HEK293 (cell line): ENCODE results near the gene PRRG4.

Experiments used
- SETDB1 ChIP-seq: IDR thresholded peaks from one replicate; pipeline ENCODE4 v1.6.1; 2017; ENCODE audit warnings: mild to moderate bottlenecking, low read length, moderate library complexity, mixed read lengths; ENCODE audit not compliant: insufficient read length
- SP2 ChIP-seq: fragments of 450-650 bp; formaldehyde crosslinking; IDR thresholded peaks from 2 replicates; pipeline ENCODE4 v1.5.1; 2016; ENCODE audit warnings: missing biosample characterization, missing genetic modification characterization
- ZBTB20 ChIP-seq: fragments of 450-650 bp; formaldehyde crosslinking; IDR thresholded peaks from 2 replicates; pipeline ENCODE4 v1.5.1; 2016; ENCODE audit warnings: missing biosample characterization, missing genetic modification characterization
- ZIC2 ChIP-seq: fragments of 450-650 bp; formaldehyde crosslinking; IDR thresholded peaks from 2 replicates; pipeline ENCODE4 v1.5.1; 2016; ENCODE audit warnings: missing biosample characterization, missing genetic modification characterization
- ZNF132 ChIP-seq: fragments of 450-650 bp; formaldehyde crosslinking; IDR thresholded peaks from 2 replicates; pipeline ENCODE4 v1.5.1; 2017; ENCODE audit warnings: missing biosample characterization, missing genetic modification characterization, borderline replicate concordance
- ZNF157 ChIP-seq: fragments of 450-650 bp; formaldehyde crosslinking; IDR thresholded peaks from 2 replicates; pipeline ENCODE4 v1.5.1; 2016; ENCODE audit warnings: missing biosample characterization, missing genetic modification characterization
- ZNF169 ChIP-seq: fragments of 450-650 bp; formaldehyde crosslinking; IDR thresholded peaks from 2 replicates; pipeline ENCODE4 v1.5.1; 2016; ENCODE audit warnings: missing biosample characterization, missing genetic modification characterization
- ZNF175 ChIP-seq: fragments of 450-650 bp; formaldehyde crosslinking; IDR thresholded peaks from 2 replicates; pipeline ENCODE4 v1.5.1; 2016; ENCODE audit warnings: missing biosample characterization, missing genetic modification characterization
- ZNF19 ChIP-seq: fragments of 450-650 bp; formaldehyde crosslinking; IDR thresholded peaks from 2 replicates; pipeline ENCODE4; 2016; ENCODE audit warnings: missing biosample characterization, missing genetic modification characterization, low read depth
- ZNF2 ChIP-seq: fragments of 450-650 bp; formaldehyde crosslinking; IDR thresholded peaks from 2 replicates; pipeline ENCODE4 v1.5.1; 2016; ENCODE audit warnings: missing biosample characterization, missing genetic modification characterization
- ZNF274 ChIP-seq, 2 experiments: fragments of 200-500 bp in 1 of 2; fragments of 450-650 bp in 1 of 2; sonication (Bioruptor generic) in 1 of 2; formaldehyde crosslinking in 1 of 2; IDR thresholded peaks; 2 replicates each; pipeline versions ENCODE4 v1.5.1 to v1.6.1; 2014 to 2016; ENCODE audit warnings: borderline replicate concordance in 1 of 2, inconsistent platforms in 1 of 2, low read length in 1 of 2, missing biosample characterization in 1 of 2, missing genetic modification characterization in 1 of 2
- ZNF585B ChIP-seq: fragments of 450-650 bp; formaldehyde crosslinking; IDR thresholded peaks from 2 replicates; pipeline ENCODE4 v1.5.1; 2016; ENCODE audit warnings: missing biosample characterization, missing genetic modification characterization
- ZNF776 ChIP-seq: fragments of 450-650 bp; formaldehyde crosslinking; IDR thresholded peaks from 2 replicates; pipeline ENCODE4 v1.5.0; 2017; ENCODE audit warnings: missing biosample characterization, missing genetic modification characterization, borderline replicate concordance
- ZNF791 ChIP-seq: fragments of 450-650 bp; formaldehyde crosslinking; IDR thresholded peaks from 2 replicates; pipeline ENCODE4 v1.5.1; 2016; ENCODE audit warnings: missing biosample characterization, missing genetic modification characterization
- ZXDB ChIP-seq: fragments of 450-650 bp; formaldehyde crosslinking; IDR thresholded peaks from 2 replicates; pipeline ENCODE4 v1.5.1; 2016; ENCODE audit warnings: missing biosample characterization, missing genetic modification characterization
- TF ChIP-seq, protein P1 (sequence below): fragments of 450-650 bp; formaldehyde crosslinking; IDR thresholded peaks from 2 replicates; pipeline ENCODE4 v1.5.1; 2017; ENCODE audit warnings: missing biosample characterization, missing genetic modification characterization
- TF ChIP-seq, protein P2 (sequence below): fragments of 450-650 bp; formaldehyde crosslinking; IDR thresholded peaks from 2 replicates; pipeline ENCODE4 v1.5.1; 2016; ENCODE audit warnings: missing biosample characterization, missing genetic modification characterization
- TF ChIP-seq, protein P3 (sequence below): fragments of 450-650 bp; formaldehyde crosslinking; IDR thresholded peaks from 2 replicates; pipeline ENCODE4 v1.5.1; 2016; ENCODE audit warnings: missing biosample characterization, missing genetic modification characterization
- TF ChIP-seq, protein P4 (sequence below): fragments of 450-650 bp; formaldehyde crosslinking; IDR thresholded peaks from 2 replicates; pipeline ENCODE4 v1.5.1; 2016; ENCODE audit warnings: missing biosample characterization, missing genetic modification characterization
- TF ChIP-seq, protein P5 (sequence below): fragments of 450-650 bp; formaldehyde crosslinking; IDR thresholded peaks from 2 replicates; pipeline ENCODE4 v1.5.1; 2016; ENCODE audit warnings: missing biosample characterization, missing genetic modification characterization
- TF ChIP-seq, protein P6 (sequence below): fragments of 450-650 bp; formaldehyde crosslinking; IDR thresholded peaks from 2 replicates; pipeline ENCODE4 v1.5.1; 2016; ENCODE audit warnings: missing biosample characterization, missing genetic modification characterization, low read depth
- TF ChIP-seq, protein P7 (sequence below): fragments of 450-650 bp; formaldehyde crosslinking; optimal IDR thresholded peaks from 2 replicates; pipeline ENCODE3; 2016; ENCODE audit warnings: missing biosample characterization, mild to moderate bottlenecking, missing genetic modification characterization

PRRG4 gene

DNA sequence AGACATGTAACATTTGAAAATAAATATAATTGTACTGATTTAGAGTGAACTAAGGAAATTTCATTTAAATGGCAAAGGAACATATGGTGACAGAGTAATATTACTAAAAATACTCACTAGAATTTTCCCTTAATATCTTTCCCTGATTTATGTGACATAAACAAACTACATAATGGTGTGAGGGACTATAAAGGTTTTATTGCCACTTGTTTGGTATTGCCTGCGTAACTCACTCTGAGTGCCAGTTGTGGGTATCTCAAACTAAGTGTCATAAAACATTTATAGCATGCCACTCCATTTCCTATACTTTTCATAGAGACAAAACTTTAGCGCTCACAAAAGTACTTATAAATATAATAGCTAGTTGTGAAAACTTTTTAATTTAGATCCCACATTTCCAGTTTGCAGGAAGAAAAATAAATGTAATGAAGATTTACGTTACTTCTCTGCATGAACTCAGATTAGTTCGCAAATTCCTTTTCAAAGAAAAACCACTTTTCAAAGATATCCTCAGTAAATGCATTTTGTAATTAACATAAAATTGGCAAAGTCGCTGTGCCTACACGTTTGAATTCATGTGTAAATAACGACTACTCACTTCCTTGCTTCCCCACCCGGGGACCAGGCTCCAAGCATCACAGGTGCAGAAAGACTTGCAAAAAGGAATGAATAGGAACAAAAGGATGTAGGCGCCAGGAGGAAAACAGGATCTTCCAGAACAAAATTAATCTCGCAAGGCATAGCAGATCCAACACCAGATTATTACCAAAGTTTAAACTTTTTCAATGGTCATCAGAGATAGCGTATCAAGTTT, 61.3 kb downstream of the PRRG4 start (continued):
- TF ChIP-seq, protein P1, sequence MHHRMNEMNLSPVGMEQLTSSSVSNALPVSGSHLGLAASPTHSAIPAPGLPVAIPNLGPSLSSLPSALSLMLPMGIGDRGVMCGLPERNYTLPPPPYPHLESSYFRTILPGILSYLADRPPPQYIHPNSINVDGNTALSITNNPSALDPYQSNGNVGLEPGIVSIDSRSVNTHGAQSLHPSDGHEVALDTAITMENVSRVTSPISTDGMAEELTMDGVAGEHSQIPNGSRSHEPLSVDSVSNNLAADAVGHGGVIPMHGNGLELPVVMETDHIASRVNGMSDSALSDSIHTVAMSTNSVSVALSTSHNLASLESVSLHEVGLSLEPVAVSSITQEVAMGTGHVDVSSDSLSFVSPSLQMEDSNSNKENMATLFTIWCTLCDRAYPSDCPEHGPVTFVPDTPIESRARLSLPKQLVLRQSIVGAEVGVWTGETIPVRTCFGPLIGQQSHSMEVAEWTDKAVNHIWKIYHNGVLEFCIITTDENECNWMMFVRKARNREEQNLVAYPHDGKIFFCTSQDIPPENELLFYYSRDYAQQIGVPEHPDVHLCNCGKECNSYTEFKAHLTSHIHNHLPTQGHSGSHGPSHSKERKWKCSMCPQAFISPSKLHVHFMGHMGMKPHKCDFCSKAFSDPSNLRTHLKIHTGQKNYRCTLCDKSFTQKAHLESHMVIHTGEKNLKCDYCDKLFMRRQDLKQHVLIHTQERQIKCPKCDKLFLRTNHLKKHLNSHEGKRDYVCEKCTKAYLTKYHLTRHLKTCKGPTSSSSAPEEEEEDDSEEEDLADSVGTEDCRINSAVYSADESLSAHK: peak; percentile 85
- TF ChIP-seq, protein P2, sequence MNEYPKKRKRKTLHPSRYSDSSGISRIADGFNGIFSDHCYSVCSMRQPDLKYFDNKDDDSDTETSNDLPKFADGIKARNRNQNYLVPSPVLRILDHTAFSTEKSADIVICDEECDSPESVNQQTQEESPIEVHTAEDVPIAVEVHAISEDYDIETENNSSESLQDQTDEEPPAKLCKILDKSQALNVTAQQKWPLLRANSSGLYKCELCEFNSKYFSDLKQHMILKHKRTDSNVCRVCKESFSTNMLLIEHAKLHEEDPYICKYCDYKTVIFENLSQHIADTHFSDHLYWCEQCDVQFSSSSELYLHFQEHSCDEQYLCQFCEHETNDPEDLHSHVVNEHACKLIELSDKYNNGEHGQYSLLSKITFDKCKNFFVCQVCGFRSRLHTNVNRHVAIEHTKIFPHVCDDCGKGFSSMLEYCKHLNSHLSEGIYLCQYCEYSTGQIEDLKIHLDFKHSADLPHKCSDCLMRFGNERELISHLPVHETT (tag by site-specific recombination): peak; percentile 79
- TF ChIP-seq, protein P3, sequence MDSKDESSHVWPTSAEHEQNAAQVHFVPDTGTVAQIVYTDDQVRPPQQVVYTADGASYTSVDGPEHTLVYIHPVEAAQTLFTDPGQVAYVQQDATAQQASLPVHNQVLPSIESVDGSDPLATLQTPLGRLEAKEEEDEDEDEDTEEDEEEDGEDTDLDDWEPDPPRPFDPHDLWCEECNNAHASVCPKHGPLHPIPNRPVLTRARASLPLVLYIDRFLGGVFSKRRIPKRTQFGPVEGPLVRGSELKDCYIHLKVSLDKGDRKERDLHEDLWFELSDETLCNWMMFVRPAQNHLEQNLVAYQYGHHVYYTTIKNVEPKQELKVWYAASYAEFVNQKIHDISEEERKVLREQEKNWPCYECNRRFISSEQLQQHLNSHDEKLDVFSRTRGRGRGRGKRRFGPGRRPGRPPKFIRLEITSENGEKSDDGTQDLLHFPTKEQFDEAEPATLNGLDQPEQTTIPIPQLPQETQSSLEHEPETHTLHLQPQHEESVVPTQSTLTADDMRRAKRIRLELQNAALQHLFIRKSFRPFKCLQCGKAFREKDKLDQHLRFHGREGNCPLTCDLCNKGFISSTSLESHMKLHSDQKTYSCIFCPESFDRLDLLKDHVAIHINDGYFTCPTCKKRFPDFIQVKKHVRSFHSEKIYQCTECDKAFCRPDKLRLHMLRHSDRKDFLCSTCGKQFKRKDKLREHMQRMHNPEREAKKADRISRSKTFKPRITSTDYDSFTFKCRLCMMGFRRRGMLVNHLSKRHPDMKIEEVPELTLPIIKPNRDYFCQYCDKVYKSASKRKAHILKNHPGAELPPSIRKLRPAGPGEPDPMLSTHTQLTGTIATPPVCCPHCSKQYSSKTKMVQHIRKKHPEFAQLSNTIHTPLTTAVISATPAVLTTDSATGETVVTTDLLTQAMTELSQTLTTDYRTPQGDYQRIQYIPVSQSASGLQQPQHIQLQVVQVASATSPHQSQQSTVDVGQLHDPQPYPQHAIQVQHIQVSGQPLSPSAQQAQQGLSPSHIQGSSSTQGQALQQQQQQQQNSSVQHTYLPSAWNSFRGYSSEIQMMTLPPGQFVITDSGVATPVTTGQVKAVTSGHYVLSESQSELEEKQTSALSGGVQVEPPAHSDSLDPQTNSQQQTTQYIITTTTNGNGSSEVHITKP (tag by site-specific recombination): no peak
- TF ChIP-seq ZNF157 (no peak), ZNF274 (IDR thresholded peaks at IDR 0.05; ENCODE audit: low read length) (no peak), ZNF274 (tag by site-specific recombination; IDR thresholded peaks at IDR 0.05; ENCODE audit: borderline replicate concordance) (no peak), ZNF169 (tag by site-specific recombination) (no peak), SETDB1 (no peak), ZNF791 (no peak), ZNF2 (tag by site-specific recombination) (no peak), ZBTB20 (tag by site-specific recombination) (0 out of 2 replicates have a peak, but pooled peaks have one; percentile 52), ZIC2 (tag by site-specific recombination) (no peak), ZNF175 (tag by site-specific recombination) (no peak), ZNF585B (no peak), SP2 (tag by site-specific recombination) (no peak), ZNF132 (tag by site-specific recombination) (no peak), ZXDB (tag by site-specific recombination) (peak; percentile 85), ZNF19 (tag by site-specific recombination) (no peak), ZNF776 (tag by site-specific recombination) (peak; percentile 19; the same call in 1 of the 2 replicates)
- TF ChIP-seq, protein P4, sequence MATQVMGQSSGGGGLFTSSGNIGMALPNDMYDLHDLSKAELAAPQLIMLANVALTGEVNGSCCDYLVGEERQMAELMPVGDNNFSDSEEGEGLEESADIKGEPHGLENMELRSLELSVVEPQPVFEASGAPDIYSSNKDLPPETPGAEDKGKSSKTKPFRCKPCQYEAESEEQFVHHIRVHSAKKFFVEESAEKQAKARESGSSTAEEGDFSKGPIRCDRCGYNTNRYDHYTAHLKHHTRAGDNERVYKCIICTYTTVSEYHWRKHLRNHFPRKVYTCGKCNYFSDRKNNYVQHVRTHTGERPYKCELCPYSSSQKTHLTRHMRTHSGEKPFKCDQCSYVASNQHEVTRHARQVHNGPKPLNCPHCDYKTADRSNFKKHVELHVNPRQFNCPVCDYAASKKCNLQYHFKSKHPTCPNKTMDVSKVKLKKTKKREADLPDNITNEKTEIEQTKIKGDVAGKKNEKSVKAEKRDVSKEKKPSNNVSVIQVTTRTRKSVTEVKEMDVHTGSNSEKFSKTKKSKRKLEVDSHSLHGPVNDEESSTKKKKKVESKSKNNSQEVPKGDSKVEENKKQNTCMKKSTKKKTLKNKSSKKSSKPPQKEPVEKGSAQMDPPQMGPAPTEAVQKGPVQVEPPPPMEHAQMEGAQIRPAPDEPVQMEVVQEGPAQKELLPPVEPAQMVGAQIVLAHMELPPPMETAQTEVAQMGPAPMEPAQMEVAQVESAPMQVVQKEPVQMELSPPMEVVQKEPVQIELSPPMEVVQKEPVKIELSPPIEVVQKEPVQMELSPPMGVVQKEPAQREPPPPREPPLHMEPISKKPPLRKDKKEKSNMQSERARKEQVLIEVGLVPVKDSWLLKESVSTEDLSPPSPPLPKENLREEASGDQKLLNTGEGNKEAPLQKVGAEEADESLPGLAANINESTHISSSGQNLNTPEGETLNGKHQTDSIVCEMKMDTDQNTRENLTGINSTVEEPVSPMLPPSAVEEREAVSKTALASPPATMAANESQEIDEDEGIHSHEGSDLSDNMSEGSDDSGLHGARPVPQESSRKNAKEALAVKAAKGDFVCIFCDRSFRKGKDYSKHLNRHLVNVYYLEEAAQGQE (tag by site-specific recombination): no peak
- TF ChIP-seq, protein P5, sequence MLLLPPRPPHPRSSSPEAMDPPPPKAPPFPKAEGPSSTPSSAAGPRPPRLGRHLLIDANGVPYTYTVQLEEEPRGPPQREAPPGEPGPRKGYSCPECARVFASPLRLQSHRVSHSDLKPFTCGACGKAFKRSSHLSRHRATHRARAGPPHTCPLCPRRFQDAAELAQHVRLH (tag by site-specific recombination): peak; percentile 87
- TF ChIP-seq, protein P6, sequence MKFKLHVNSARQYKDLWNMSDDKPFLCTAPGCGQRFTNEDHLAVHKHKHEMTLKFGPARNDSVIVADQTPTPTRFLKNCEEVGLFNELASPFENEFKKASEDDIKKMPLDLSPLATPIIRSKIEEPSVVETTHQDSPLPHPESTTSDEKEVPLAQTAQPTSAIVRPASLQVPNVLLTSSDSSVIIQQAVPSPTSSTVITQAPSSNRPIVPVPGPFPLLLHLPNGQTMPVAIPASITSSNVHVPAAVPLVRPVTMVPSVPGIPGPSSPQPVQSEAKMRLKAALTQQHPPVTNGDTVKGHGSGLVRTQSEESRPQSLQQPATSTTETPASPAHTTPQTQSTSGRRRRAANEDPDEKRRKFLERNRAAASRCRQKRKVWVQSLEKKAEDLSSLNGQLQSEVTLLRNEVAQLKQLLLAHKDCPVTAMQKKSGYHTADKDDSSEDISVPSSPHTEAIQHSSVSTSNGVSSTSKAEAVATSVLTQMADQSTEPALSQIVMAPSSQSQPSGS (tag by site-specific recombination): peak; percentile 48; the same call in 1 of the 2 replicates
- TF ChIP-seq, protein P7, sequence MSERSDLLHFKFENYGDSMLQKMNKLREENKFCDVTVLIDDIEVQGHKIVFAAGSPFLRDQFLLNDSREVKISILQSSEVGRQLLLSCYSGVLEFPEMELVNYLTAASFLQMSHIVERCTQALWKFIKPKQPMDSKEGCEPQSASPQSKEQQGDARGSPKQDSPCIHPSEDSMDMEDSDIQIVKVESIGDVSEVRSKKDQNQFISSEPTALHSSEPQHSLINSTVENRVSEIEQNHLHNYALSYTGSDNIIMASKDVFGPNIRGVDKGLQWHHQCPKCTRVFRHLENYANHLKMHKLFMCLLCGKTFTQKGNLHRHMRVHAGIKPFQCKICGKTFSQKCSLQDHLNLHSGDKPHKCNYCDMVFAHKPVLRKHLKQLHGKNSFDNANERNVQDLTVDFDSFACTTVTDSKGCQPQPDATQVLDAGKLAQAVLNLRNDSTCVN (tag by site-specific recombination): no peak
